Body of pancreas (tissue), 4 donors: ENCODE measurements around the gene FBXW12.

ENCODE experiments used
- POLR2A ChIP-seq, 3 donors: fragments of 450-650 bp; IDR thresholded peaks; one replicate each; pipeline ENCODE4 v1.6.1; 2016; ENCODE audit warnings: antibody characterized with exemption in 3 of 3, mild to moderate bottlenecking in 2 of 3
- TF ChIP-seq, protein P1 (sequence below), 7 experiments: fragments of 450-650 bp in 4 of 7; fragments of 200-600 bp in 3 of 7; sonication (generic) in 3 of 7; IDR thresholded peaks; one replicate each; pipeline ENCODE4 v1.5.1; 2016 to 2019; ENCODE audit warnings: antibody characterized with exemption in 7 of 7

DNA sequence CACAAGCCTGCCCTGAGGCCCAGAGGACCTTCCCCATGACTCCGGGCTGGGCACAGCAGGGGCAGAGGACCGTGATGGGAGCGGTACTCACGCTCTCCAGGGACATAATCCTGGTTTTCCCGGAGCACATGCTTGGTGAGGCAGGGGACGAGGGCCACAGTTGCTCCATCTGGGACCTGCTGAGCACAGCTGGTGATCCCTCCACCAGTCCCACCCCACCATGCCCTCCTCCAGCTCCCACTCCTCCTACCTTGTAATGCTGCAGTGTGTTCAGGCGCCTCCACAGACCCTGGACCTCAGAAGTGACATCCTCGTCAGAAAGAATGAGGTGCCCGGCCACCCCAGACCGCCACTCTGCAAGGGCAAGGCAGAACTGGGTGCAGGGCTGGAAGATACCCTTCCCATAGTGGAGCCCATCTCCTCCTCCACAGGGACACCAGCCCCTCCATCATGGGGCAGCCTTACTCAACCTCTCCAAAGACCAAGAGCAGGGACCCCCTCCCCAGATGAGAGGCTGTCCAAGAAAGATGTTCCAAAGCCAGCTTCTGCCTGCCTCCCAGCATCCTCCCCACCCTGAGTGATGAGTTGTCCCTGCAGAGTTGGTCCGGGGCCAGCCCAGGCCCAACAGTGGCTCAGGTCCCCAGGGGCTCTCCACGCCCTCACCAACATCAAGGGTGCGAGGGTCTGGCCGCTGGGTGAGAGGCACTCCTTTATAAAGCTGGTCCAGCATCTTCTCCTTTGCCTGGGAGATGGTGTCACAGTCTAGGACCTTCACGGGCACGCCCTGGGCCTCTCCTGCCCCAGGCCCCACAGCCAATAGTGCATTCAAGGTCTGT, 38.4 kb downstream of the FBXW12 start:
- TF ChIP-seq, protein P1, sequence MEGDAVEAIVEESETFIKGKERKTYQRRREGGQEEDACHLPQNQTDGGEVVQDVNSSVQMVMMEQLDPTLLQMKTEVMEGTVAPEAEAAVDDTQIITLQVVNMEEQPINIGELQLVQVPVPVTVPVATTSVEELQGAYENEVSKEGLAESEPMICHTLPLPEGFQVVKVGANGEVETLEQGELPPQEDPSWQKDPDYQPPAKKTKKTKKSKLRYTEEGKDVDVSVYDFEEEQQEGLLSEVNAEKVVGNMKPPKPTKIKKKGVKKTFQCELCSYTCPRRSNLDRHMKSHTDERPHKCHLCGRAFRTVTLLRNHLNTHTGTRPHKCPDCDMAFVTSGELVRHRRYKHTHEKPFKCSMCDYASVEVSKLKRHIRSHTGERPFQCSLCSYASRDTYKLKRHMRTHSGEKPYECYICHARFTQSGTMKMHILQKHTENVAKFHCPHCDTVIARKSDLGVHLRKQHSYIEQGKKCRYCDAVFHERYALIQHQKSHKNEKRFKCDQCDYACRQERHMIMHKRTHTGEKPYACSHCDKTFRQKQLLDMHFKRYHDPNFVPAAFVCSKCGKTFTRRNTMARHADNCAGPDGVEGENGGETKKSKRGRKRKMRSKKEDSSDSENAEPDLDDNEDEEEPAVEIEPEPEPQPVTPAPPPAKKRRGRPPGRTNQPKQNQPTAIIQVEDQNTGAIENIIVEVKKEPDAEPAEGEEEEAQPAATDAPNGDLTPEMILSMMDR (IDR thresholded peaks at IDR 0.05) = no peak
- TF ChIP-seq POLR2A (IDR thresholded peaks at IDR 0.05) = no peak
